GM18507 (cell line): ENCODE data around the gene TRANK1.
A peak's percentile ranks its signal among the peaks of the same experiment; 100 is the strongest.
"Not testable (repeated sequence)": the region's sequence is repeated elsewhere in the genome, so short reads cannot be mapped to it uniquely, and the experiment has no call there.

ENCODE experiments used
- DNase-seq: peaks from one replicate; pipeline ENCODE4 v3.0.0; 2011; ENCODE audit warnings: low read depth; ENCODE audit not compliant: insufficient read length; ENCODE audit errors: extremely low spot score
- FAIRE-seq: peaks from 2 replicates; lab custom pipeline; 2011; peaks lifted over from hg19 to GRCh38; lab: Jason Lieb, UNC

The TRANK1 gene

DNA sequence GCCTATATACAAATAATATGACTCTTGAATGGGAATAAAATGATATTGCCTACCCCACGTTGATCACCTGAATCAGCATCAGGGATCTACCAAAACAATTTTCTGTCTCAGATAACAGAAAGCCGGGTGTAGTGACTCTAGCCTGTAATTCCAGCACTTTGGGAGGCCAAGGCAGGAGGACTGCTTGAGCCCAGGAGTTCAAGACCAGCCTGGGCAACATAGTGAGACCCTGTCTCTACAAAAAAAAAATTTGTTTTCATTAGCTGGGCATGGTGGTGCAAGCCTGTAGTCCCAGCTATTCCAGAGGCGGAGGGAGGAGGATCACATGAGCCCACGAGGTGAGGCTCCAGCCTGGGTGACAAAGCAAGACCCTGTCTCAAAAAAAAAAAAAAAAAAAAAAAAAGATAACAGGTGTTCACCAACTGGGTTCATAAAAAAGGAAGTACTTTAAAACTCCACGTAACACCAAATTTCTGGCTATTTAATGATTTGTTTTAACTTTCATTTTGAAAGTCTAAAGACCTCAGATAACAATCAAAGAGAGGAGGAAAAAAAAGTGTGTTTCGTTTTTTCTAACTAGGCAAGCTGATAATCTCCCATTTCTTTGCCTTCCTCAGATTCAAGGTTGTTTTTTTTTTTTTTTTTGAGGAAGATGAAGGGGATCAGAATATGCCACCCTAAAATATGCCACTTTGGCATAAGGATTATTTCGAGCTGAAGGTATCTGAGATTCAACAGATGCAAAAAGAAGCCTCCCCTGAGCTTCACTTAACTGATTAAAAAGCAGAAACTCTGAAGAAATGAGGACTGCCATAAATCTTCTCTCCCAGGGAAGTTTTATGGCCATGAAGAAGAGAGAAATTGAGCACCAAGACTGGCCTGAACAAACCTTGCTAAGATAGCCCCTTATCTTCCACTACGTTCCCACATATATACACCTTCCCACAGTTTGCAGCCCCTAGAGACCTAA lies 44.1 kb downstream of the TRANK1 start:
- DNase-seq (no peak), FAIRE-seq (no peak)

DNA sequence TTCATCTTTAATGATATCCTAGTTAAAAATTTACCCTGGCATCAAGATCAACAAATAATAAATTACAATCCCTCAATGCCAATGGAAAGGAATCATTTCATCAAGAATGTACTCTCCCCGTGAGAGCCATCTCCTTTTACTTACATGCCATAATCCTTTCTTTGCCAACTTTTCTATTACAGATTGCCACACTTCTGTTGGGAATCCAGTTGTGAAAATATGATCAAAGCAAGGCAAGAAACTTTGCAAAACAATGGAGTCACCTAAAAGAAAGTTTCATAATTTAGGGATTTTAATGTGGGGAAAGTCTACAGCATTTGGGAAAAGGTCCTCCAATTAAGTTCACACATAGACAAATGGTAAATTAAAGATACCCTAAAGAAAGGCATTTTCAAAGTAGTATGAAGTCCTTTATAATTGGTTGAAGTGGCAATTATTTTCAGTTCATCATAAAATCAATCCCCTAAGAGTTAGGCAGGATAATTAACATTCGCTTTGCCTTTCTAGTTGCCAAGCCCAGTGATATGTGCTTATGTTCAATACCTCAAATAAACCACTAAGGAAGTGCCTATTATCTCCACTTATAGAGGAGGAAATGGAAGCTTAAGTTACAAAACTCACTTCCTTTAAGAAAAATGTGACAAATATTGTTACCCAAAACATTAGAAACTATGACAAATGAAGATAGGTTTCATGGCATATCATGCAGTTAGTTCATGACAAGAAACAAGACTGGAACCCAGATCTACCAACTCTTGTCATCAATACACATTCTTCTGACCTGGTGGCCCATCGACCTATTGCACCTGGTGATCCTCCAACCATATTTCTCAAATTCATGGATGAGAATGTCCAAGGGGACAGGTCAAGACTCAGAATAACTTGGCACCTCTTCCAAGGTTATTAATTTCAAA lies 49.1 kb downstream of the TRANK1 start:
- no peak for DNase-seq
- no peak for FAIRE-seq

DNA sequence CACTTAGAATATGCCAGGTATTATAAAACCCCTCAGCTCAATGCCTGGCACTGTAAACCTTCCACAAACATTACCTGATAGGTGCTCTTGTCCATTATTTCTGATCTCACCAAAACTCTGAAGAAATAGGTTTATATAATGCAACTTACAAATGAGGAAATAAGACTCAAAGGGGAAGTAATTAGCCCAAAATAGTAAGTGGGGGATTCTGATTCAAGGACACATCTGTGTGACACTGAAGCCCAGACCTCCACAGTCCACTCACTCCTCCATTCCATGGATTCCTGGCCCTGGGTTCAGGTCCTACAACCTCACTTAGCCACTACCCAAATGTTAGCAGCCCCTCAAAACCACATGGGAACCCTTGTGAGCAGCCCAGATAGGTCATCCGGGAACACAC lies 49.9 kb downstream of the TRANK1 start:
- peak; percentile 72 for FAIRE-seq

DNA sequence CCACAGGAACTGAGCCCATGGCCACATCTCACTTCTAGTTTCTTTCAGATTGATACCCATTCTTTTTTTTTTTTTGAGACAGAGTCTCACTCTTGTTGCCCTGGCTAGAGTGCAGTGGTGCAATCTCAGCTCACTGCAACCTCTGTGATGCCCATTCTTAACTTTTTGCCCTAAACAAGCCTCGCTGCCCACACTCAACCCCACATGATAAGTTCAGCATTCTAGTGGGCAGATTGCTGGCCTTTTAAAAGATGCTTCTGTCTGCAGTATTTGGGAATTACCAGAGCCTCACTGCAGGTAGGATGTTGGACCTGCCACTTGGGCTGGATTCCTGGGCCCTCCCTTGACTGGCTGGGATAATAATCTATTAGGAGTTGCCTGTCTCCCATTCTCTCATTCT lies 51.0 kb downstream of the TRANK1 start:
- DNase-seq (no peak), FAIRE-seq (no peak)

More for the DNA sequence above, 49.9 kb downstream of the TRANK1 start:
- no peak for DNase-seq

DNA sequence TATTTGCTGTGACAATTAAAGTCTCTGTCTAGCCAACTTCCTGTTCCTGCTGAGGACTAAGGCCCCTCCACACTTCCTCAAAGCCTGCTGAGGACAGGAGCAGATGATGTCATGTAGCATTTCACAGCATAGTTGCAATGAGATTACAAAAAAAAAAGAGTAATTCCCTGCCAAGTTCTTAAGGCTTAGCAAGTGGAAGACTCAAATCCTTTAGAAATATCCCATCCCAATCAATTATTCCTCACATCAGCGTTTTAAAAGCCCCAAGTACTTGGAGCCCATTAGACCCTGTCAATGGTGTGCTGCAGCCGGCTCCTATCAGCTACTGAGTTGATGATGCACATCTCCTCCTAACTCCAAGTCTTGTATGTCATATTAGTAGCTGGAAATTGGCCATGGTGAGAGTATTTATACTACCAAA lies 51.7 kb downstream of the TRANK1 start:
- DNase-seq (no peak), FAIRE-seq (peak; percentile 86)

DNA sequence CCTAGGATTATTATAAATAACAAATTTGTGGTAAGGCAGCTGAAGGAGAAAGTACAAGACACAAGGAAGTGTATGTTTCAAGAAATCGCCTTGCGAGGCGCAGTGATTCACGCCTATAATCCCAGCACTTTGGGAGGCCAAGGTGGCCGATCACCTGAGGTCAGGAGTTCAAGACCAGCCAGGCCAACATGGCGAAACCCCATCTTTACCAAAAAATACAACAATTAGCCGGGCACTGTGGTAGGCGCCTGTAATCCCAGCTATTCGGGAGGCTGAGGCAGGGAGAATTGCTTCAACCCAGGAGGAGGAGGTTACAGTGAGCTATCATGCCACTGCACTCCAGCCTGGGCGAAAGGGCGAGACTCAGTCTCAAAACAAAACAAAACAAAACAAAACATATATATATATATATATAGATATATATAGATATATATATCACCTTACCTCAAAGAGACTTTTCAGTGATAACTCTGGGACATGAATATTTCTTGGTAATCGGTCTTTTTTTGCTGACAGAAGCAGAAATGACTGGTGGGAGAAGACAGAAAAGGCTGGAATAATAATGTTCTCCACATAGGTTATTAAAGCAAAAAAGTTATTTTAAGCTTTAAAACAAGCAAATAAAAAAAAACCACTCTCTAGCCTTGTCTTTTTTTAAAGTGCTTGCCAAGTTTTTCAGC lies 52.3 kb downstream of the TRANK1 start:
- FAIRE-seq = no peak
- DNase-seq = no peak

DNA sequence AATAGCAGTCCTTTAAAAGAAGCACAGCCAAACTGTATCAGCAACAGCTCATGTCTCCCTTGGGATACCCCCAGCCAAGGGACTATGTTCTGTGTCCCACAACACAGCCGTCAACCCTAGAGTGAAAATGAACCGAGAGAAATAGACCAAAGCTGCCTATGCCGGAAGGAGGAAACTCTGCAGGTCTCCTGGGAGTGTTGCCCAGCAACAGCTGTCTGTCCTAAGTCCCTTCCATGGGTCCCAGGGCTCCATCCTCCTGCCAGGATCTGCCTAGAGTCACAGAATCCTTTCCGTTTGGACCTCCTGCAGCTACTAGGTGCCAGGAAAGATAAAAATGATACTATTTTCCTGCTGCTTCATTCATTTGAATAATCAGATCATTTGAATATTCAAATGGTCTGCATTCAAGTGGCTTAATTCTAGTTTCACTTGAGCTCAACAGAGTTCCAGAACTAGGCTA lies 53.1 kb downstream of the TRANK1 start:
- FAIRE-seq = peak; percentile 93

DNA sequence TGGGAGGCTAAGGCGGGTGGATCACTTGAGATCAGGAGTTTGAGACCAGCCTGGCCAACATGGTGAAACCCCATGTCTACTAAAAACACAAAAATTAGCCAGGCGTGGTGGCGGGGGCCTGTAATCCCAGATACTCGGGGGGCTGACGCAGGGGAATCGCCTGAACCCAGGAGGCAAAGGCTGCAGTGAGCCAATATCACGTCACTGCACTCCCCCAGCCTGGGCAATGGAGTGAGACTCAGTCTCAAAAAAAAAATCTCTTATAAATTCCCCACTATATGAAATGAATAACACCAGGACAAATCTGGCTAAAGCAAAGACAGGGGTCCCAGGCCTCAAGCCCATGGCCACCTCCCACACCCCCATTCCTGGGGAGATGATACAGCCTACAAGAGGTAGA lies 53.8 kb downstream of the TRANK1 start:
- not testable (repeated sequence) for FAIRE-seq, DNase-seq

More for the DNA sequence above, 53.1 kb downstream of the TRANK1 start:
- no peak for DNase-seq

DNA sequence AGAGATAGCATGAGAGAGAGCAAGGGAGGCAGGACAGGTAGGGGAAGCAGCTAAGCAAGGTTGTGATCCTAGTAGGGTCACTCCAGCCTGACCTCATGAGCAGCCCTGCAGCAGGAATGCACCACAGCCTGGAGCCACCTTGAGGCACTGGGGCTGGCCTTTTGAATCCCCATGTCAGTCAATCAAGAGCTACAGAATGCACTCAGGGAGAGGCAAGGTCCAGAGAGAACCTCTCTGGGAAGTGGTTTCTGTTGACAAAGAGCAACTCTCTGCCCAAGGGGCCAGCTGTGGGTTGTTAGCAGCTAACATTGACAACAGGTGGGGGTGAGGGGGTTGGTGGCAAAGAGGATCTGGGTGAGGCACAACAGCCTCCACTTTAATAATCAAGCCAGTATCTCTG lies 54.6 kb downstream of the TRANK1 start:
- DNase-seq (no peak), FAIRE-seq (no peak)

DNA sequence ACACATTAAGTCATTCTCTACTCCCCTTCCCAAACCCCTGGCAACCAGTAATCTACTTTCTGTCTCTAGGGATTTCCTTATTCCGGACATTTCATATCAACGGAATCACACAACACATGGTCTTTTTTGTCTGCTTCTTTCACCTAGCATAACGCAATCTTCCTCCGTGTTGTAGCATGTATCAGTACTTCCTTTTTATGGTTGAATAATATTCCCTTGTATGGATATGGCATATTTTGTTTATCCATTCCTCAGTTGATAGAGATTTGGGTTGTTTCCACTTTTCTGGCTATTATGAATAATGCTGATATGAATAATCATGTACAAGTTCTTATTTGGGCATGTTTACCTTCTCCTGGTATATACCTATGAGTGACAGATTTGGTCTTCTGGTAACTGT lies 63.1 kb downstream of the TRANK1 start:
- no peak for DNase-seq
- FAIRE-seq = no peak

DNA sequence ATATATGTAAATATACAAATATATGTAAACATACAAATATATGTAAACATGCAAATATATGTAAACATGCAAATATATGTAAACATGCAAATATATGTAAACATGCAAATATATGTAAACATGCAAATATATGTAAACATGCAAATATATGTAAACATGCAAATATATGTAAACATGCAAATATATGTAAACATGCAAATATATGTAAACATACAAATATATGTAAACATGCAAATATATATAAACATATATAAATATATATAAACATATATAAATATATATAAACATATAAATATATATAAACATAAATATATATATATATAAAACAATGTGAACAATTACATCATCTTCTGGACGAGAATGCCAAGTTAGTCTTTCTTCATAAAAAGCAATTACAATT lies 65.0 kb downstream of the TRANK1 start:
- not testable (repeated sequence) for DNase-seq, FAIRE-seq

DNA sequence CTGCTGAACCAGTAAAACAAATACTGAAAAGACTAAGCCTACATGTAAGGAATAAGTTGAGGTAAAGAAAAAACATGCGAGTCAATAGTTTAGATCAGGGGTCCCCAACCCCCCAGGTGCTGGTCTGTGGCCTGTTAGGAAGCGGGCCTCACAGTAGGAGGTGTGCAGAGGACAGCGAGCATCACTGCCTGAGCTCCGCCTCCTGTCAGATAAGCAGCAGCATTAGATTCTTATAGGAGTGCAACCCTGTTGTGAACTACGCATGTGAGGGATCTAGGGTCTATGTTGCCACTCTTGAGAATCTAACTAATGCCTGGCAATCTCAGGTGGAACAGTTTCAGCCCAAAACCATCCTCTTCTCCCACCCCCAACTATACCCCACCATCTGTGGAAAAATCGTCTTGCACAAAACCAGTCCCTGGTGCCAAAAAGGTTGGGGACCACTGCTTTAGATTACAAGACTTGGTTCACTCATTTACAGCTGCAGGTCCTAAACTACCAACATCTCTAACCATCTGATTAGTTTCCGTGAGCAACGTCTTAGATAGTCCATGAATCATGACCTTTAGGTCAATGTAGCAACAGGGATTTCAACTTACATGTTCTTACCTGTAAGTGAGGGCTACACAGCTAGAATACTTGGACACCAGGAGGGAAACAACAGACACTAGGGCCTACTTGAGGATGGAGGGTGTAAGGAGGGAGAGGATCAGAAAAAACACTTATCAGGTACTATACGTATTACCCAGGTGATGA lies 66.7 kb downstream of the TRANK1 start:
- DNase-seq (no peak), FAIRE-seq (no peak)

DNA sequence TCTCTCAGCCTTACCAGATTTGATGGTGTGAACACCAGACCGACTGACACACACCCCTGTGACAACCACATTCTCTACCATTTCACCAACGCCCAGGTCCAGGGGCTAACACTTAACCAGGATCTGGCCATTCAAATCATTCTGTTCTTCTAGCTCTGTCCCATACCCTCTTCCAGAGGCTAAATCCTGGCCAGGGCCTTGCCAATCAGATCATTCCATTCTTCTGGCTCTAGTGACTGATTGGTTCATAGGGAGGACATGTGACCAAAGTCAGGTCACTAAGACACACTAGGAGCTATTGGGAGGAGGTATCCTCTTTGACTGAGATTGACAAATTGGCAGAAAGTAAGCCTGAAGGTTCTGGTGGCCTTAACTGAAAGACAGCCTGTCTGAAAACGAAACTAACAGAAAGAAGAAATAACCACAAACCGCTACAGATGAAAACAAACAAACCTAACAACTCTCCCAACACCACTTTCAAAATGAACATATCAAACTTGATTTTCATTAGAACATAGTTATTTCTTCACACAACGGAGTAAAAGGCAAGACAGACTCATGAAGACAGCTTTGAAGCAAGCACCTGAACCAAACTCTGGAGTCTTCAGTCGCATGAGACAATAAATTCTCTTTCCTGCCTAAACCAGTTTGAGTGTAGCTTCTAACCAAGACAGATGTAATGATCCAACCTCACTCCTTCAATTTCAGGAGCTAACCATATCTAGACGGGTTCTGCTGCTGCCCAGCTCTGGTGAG lies 68.5 kb downstream of the TRANK1 start:
- peak; percentile 99 for FAIRE-seq

DNA sequence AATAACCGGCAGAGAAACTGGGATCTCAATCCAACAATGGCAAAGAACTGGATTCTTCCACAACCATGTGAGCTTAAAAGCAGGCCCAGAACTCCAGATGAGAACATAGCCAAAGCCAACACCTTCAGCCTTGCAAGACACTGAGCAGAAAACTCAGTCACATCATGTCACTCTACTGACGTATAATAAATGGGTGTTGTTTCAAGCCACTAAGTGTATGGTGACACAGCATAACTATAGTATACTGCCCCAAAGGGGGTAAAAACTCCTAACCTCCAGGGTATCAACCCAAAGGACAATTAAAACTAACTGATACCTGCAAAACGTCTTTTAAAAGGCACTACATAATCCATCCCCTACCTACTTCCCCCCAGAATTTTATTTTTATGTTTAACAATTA lies 69.5 kb downstream of the TRANK1 start:
- no peak for FAIRE-seq
- no peak for DNase-seq

More for the DNA sequence above, 68.5 kb downstream of the TRANK1 start:
- peak; percentile 65 for DNase-seq

DNA sequence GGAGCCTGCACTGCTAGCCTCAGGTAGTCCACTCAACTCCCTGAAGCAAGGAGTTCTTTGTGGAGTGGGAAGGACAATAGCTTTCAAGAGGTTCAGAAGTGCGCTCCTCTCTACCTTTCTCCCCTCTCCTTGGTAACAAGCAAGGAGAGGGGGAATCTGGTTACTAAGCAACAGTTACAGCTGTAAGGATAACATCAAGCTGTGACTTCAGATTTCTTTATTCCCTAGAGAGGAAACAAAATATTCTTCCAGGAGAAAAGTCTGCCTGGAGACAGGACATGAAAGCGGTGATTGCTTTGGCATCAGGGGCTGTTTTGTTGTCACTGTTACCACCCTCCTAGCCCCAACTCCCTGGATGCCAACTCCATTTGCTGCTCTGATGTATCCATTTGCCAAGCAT lies 70.4 kb downstream of the TRANK1 start:
- DNase-seq = no peak

DNA sequence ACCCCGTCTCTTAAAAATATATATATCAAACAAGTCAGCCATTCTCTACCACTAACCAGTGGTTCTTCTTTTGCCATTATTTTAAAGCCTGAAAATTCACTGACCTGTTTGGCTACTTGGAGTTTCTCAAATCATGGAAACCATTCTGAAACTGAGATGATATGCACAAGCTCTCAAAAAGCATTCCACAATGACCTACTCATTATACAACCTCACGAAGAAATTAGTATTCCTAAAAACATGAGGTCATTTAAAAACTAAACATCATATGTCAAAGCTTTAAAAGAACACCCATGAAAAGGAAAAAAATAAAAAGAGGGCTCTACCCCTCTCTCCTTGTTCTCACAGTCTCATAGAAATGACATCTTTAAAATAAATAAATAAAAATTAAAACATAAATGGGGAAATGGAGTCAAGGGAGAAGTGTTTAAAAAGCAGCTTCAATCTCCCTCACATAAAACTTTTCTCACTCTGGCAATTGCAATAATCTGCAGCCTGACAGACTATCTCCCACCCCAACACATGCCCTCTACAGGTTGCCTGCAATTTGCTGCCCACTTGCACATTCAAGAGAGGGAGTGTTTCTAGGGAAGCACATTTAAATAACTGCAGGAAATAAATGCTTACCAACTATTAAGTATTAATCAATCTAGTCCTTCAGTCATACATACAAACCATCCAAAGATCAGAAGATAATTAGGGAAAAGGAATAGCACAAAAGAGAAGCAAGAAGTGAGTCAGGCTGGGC lies 73.3 kb downstream of the TRANK1 start:
- FAIRE-seq (no peak), DNase-seq (no peak)

More for the DNA sequence above, 70.4 kb downstream of the TRANK1 start:
- FAIRE-seq = no peak

DNA sequence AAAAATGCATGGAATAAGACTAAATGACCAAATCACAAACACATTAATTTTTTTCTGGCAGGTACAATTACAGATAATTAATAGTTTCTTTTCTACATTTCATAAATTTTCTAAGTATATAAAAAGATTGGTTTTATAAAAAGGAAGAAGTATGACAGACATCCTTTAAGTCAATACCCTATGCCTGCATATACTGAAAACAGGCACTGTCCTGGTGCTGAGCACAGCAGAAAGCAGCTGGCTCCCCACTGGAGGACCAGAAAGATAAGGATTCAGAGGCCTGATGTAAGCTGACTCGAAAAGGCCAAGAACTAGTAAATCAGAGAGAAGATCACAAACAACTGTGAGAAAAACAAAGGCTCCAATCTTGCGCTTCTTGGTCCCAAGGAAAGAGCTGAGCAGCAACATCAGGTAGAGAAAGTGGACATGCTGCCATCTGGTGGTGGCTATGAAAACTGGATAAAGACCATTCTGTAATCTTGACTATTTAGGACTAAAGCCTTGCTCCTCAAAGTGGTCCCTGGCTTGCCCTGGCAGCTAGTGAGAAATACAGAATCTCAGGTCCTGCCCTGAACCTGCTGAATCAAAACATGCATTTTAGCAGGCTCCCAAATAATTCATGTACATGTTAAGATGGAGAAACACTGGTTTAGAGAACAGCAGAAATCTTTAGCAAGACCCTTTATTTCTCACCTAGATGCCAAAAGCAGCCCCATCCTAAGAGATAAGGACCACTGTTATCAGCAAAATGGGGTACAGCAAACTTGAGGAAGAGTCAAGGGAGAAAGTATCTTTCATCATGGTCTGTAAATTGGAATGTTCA lies 76.0 kb downstream of the TRANK1 start:
- DNase-seq = peak; percentile 43

More for the DNA sequence above, 76.0 kb downstream of the TRANK1 start:
- FAIRE-seq = peak; percentile 90
